Fibroblast of upper back skin (primary cell): ENCODE measurements around the gene PLA2R1.

Experiments used
- DNase-seq: peaks from one replicate; pipeline ENCODE4 v3.0.0-alpha.2; 2013

Gene PLA2R1

GRCh38 chr2:160028431-160029269 is 33.8 kb downstream of the PLA2R1 start:
- DNase-seq = peak; percentile 69

GRCh38 chr2:160022162-160022561 is 40.3 kb downstream of the PLA2R1 start:
- no peak for DNase-seq

- no peak for DNase-seq
These were observed 42.9 kb downstream of the PLA2R1 start for GRCh38 chr2:160019374-160020090.

GRCh38 chr2:160015746-160016145 is 46.7 kb downstream of the PLA2R1 start:
- DNase-seq = no peak

- DNase-seq = peak; percentile 8
These were observed 48.2 kb downstream of the PLA2R1 start for GRCh38 chr2:160014227-160014626.

GRCh38 chr2:160010361-160011145 is 51.9 kb downstream of the PLA2R1 start:
- DNase-seq = no peak

- no peak for DNase-seq
These were observed 55.3 kb downstream of the PLA2R1 start for GRCh38 chr2:160007111-160007510.

GRCh38 chr2:160006475-160006874 is 55.9 kb downstream of the PLA2R1 start:
- DNase-seq = peak; percentile 12

- DNase-seq = no peak
These were observed 56.5 kb downstream of the PLA2R1 start for GRCh38 chr2:160005908-160006307.

- no peak for DNase-seq
These were observed 56.9 kb downstream of the PLA2R1 start for GRCh38 chr2:160005476-160005875.

GRCh38 chr2:159998961-159999360 is 63.5 kb downstream of the PLA2R1 start:
- peak; percentile 6 for DNase-seq

GRCh38 chr2:159998243-159998642 is 64.2 kb downstream of the PLA2R1 start:
- DNase-seq = no peak

GRCh38 chr2:159996792-159997546 is 65.4 kb downstream of the PLA2R1 start:
- peak; percentile 77 for DNase-seq

- DNase-seq = no peak
These were observed 67.4 kb downstream of the PLA2R1 start for GRCh38 chr2:159995038-159995437.

- DNase-seq = no peak
These were observed 73.2 kb downstream of the PLA2R1 start for GRCh38 chr2:159989249-159989648.

- DNase-seq = no peak
These were observed 73.9 kb downstream of the PLA2R1 start for GRCh38 chr2:159988412-159988970.

GRCh38 chr2:159987181-159987580 is 75.2 kb downstream of the PLA2R1 start:
- no peak for DNase-seq

GRCh38 chr2:159985656-159986055 is 76.8 kb downstream of the PLA2R1 start:
- DNase-seq = no peak

- DNase-seq = no peak
These were observed 78.4 kb downstream of the PLA2R1 start for GRCh38 chr2:159984034-159984433.

- DNase-seq = peak; percentile 78
These were observed 79.3 kb downstream of the PLA2R1 start for GRCh38 chr2:159982842-159983785.

- peak; percentile 93 for DNase-seq
These were observed 80.1 kb downstream of the PLA2R1 start for GRCh38 chr2:159982270-159982669.
